Common myeloid progenitor, CD34-positive (primary cell): Measurements from ENCODE around the gene DUSP7.

Experiments
- CTCF ChIA-PET: fragments of 350-600 bp; sonication (Branson Sonifier 250); formaldehyde crosslinking; loops from one replicate; lab custom pipeline; 2021; ENCODE audit warnings: antibody characterized with exemption; lab: Charles Lee
- POLR2A ChIA-PET: fragments of 350-600 bp; sonication (Branson Sonifier 250); formaldehyde crosslinking; loops from one replicate; lab custom pipeline; 2021; ENCODE audit warnings: antibody characterized with exemption; lab: Charles Lee
- DNase-seq, 3 donors: peaks; one replicate each; pipeline versions ENCODE4 v3.0.0 to v3.0.0-alpha.2; 2013
- H3K27ac ChIP-seq, 2 experiments: 1 replicate in 1 of 2; 2 replicates in 1 of 2; pipeline ENCODE4 v1.7.0; 2013; ENCODE audit warnings: inconsistent platforms in 2 of 2, low read length in 2 of 2, mild to moderate bottlenecking in 2 of 2, low read depth in 1 of 2, moderate library complexity in 1 of 2; ENCODE audit not compliant: severe bottlenecking in 2 of 2, insufficient read depth in 1 of 2, poor library complexity in 1 of 2
- H3K27me3 ChIP-seq, 5 experiments: replicated peaks in 2 of 5; 1 replicate in 3 of 5; 2 replicates in 2 of 5; pipeline versions ENCODE4 v1.6.1 to v1.7.0; 2013; ENCODE audit warnings: low read length in 4 of 5, mild to moderate bottlenecking in 2 of 5, moderate library complexity in 2 of 5, inconsistent platforms in 1 of 5; ENCODE audit not compliant: insufficient read depth in 5 of 5, control insufficient read depth in 4 of 5
- H3K36me3 ChIP-seq, 4 experiments: 1 replicate in 2 of 4; 2 replicates in 2 of 4; pipeline versions ENCODE4 v1.6.1 to v1.7.0; 2013; ENCODE audit warnings: low read length in 3 of 4, control low read depth in 1 of 4, mild to moderate bottlenecking in 1 of 4; ENCODE audit not compliant: control insufficient read depth in 4 of 4, insufficient read depth in 4 of 4
- H3K4me1 ChIP-seq, 4 experiments: 1 replicate in 3 of 4; 2 replicates in 1 of 4; pipeline versions ENCODE4 v1.6.1 to v1.7.1; 2013; ENCODE audit warnings: low read length in 3 of 4, mild to moderate bottlenecking in 3 of 4, control low read depth in 1 of 4, inconsistent platforms in 1 of 4, moderate library complexity in 1 of 4; ENCODE audit not compliant: control insufficient read depth in 4 of 4, insufficient read depth in 4 of 4; ENCODE audit errors: control extremely low read depth in 1 of 4
- H3K4me3 ChIP-seq, 7 experiments: 1 replicate in 4 of 7; 2 replicates in 3 of 7; pipeline versions ENCODE4 v1.5.1 to v1.7.0; 2013; ENCODE audit warnings: mild to moderate bottlenecking in 7 of 7, low read length in 6 of 7, moderate library complexity in 6 of 7, inconsistent platforms in 2 of 7, low read depth in 2 of 7, control low read depth in 1 of 7; ENCODE audit not compliant: insufficient read depth in 4 of 7, control insufficient read depth in 1 of 7; ENCODE audit errors: extremely low read depth in 1 of 7
- H3K9me3 ChIP-seq, 5 experiments: 1 replicate in 4 of 5; 2 replicates in 1 of 5; pipeline versions ENCODE4 v1.6.1 to v1.7.1; 2013; ENCODE audit warnings: low read length in 4 of 5, mild to moderate bottlenecking in 2 of 5, inconsistent platforms in 1 of 5, low read depth in 1 of 5, moderate library complexity in 1 of 5; ENCODE audit not compliant: control insufficient read depth in 4 of 5, insufficient read depth in 2 of 5; ENCODE audit errors: control extremely low read depth in 1 of 5
- whole genome bisulfite sequencing: methylation state at CpG from one replicate; pipeline ENCODE4 v1.1.5; 2013; ENCODE audit not compliant: insufficient coverage; 5-methylcytosine and 5-hydroxymethylcytosine counted together

DUSP7 gene

DNA sequence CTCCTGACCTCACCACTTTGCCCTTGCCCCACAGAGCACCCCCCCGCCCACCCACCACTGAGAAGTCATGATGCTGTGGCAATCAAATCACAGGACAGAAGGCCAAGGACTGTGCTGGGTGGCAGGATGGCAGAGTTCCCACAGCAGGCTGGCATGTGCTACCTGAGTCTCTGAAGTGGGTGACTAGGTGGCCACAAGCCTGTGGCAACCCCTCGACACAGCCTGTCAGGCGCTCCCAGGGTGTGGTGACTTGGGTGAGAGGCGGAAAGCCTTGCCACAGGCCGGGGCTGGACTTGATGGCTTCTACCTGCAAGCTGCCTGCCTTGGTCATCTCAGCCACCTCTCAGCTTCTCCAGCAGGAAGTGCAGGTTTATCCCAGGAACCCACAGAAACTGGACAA lies 15.6 kb upstream of the DUSP7 start:
- Histone ChIP-seq H3K27ac (no peak overlapping the region), H3K27me3 (no peaks in the 10 kb centered on the region), H3K9me3 (no peaks in the 10 kb centered on the region), H3K4me1 (peaks cover 0 to 18% (median 6%) of the 10 kb centered on the region in 4 experiments), H3K36me3 (peaks cover 0 to 29% (median 7%) of the 10 kb centered on the region in 4 experiments), H3K4me3 (no peak overlapping the region)
- WGBS: 98% methylated on average over 5 of the region's 5 CpGs
- ChIA-PET POLR2A (no interaction called here), CTCF (interaction anchor here (0.6 to 1.1 kb wide), 3 partner anchors 15 to 50 kb away, joined by 3 to 4 read pairs (median 3); no protein-coding TSS in a partner anchor)
- DNase-seq: no peak

DNA sequence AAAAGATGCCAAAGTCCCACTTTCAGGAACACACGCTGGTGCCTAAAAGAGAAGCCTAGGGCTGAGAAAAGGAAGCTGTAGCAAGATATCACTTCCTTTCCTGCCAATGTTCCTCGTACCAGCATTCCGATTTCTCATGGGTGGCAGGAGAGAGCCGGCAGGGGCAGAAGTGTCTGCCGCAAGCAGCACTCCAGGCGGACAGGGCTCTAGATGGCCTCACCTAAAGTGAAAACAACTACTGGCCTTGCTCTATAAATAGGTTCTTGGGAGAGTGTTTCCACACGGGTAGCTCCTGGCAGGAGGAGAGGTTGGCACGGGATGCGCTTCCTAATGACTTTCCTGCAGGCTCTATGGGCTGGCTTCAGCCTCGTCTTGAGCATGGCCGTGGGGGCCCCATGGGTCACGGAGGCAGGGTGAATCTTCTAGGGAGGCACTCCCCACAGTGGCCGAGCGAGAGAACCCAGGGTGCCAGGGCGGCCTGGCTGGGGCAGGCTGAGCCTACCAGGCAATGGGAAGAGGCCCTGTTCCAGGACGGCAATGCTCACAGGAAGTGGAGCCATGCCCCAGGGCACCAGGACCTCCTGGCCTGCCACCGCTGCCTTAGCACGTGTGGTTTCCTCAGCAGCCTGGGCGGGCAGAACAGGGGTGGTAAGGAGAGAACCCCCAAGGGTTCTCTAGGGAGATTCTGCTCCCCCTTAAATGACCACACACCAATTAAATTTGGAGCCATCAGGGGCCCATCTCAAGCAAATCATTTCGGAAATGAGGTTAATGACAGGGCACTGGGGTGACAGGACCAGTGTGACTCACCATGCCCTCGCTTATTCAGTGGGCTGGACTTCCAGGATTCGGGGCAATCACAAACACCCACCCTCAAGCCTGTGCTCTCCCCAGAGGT lies 14.6 kb upstream of the DUSP7 start:
- no peaks in the 10 kb centered on the region for H3K27me3 ChIP-seq
- H3K9me3 ChIP-seq: no peaks in the 10 kb centered on the region
- CTCF ChIA-PET: interaction anchor here (0.9 to 1.8 kb wide), 5 partner anchors 11 to 51 kb away, joined by 3 to 7 read pairs (median 5); partner anchors contain the start of gene DUSP7
- 55% methylated on average over 20 of the region's 22 CpGs for WGBS
- DNase-seq: peak in 2 of 3 donors; percentile 42 to 52
- peaks cover 0 to 23% (median 7%) of the 10 kb centered on the region in 4 experiments for H3K36me3 ChIP-seq
- peaks cover 0 to 18% (median 6%) of the 10 kb centered on the region in 4 experiments for H3K4me1 ChIP-seq
- no peak overlapping the region for H3K27ac ChIP-seq
- POLR2A ChIA-PET: no interaction called here
- no peak overlapping the region for H3K4me3 ChIP-seq

DNA sequence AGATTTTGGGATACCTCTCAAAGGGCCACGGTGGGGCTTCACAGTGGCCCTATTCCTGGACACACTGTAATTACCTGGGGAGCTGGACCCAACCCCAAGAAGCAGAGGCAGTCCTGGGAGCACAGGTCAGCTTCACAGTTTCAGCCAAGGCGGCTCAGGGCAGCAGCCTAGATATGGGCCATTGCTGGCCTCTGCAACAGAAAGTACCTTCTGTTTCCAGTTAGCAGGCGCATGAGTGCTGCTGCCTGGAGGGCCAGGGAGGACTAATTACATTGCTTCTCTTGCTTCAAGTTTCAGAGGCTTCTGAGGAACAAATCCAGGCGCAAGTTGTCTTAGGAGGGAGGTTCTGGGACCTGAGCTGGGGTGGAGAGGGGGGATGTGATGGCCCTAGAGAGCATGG lies 13.5 kb upstream of the DUSP7 start:
- peaks cover 0 to 15% (median 3%) of the 10 kb centered on the region in 4 experiments for H3K36me3 ChIP-seq
- H3K27ac ChIP-seq: no peak overlapping the region
- no peaks in the 10 kb centered on the region for H3K9me3 ChIP-seq
- peaks cover 0 to 26% (median 6%) of the 10 kb centered on the region in 4 experiments for H3K4me1 ChIP-seq
- ChIA-PET CTCF (interaction anchor here (1.3 to 1.8 kb wide), 4 partner anchors 12 to 52 kb away, joined by 4 to 7 read pairs (median 5); partner anchors contain the start of gene DUSP7), POLR2A (interaction anchor here (0.5 kb wide), 1 partner anchor 58 kb away, joined by 6 read pairs; no protein-coding TSS in a partner anchor)
- 100% methylated on average over 4 of the region's 4 CpGs for WGBS
- DNase-seq: no peak
- no peaks in the 10 kb centered on the region for H3K27me3 ChIP-seq
- H3K4me3 ChIP-seq: no peak overlapping the region

DNA sequence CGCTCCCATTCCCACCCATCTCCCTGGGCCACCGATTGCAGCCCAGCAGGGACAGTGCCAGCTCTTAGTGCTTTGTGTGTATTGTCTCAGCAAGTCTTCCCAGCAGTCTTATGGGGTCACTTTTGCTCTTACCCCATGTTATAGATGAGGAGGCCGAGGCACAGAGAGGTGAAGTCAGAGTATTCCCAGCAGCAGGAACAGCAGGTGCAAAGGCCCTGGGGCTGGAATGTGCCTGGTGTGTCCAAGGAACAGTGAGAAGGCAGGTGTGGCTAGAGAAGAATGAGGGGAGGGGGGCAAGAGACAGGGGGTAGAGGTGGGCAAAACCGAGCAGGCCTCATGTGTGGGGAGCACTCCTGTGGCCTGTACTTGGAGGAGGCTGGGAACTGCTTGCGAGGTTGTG lies 12.8 kb upstream of the DUSP7 start:
- WGBS: 93% methylated on average over 3 of the region's 5 CpGs

DNA sequence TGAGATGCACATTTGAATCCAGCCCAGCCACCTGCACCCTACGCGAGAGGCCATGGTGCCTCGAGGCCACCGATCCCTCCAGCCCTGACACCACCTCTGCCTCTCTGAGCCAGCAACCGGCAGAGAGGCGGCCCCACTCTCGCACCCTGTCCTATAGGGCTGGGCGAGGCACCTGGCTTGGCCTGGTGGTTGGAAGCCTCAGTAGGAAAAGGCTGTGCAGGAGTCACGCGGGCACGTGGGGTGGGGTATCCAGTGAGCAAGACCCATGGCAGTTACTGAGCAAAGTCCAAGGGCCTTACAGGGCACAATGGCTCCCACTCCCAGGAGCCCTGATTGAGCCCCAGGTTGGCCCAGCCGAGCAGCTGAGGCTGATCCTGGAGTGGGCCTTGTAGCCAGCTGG lies 12.4 kb upstream of the DUSP7 start:
- no peak for DNase-seq
- Histone ChIP-seq H3K4me1 (peaks cover 0 to 26% (median 6%) of the 10 kb centered on the region in 4 experiments), H3K27ac (no peak overlapping the region), H3K27me3 (no peaks in the 10 kb centered on the region), H3K4me3 (no peak overlapping the region), H3K36me3 (peaks cover 0 to 4% (median under 1%) of the 10 kb centered on the region in 4 experiments), H3K9me3 (no peaks in the 10 kb centered on the region)
- 98% methylated on average over 11 of the region's 12 CpGs for WGBS
- ChIA-PET POLR2A (no interaction called here), CTCF (interaction anchor here (0.6 kb wide), 1 partner anchor 16 kb away, joined by 3 read pairs; no protein-coding TSS in a partner anchor)

More for the DNA sequence above, 12.8 kb upstream of the DUSP7 start:
- Histone ChIP-seq H3K9me3 (no peaks in the 10 kb centered on the region), H3K27ac (no peak overlapping the region), H3K4me1 (peaks cover 0 to 26% (median 6%) of the 10 kb centered on the region in 4 experiments), H3K4me3 (no peak overlapping the region), H3K27me3 (no peaks in the 10 kb centered on the region), H3K36me3 (peaks cover 0 to 8% (median 3%) of the 10 kb centered on the region in 4 experiments)
- ChIA-PET CTCF (interaction anchor here (0.6 to 1.8 kb wide), 3 partner anchors 13 to 53 kb away, joined by 3 to 5 read pairs (median 4); partner anchors contain the start of gene DUSP7), POLR2A (interaction anchor here (0.5 kb wide), 1 partner anchor 58 kb away, joined by 6 read pairs; no protein-coding TSS in a partner anchor)
- no peak for DNase-seq

GRCh38 chr3:52068055-52068571 lies 11.7 kb upstream of the DUSP7 start:
- H3K9me3 ChIP-seq: no peaks in the 10 kb centered on the region
- peaks cover 0 to 26% (median 6%) of the 10 kb centered on the region in 4 experiments for H3K4me1 ChIP-seq
- H3K4me3 ChIP-seq: no peak overlapping the region
- ChIA-PET POLR2A (no interaction called here), CTCF (no interaction called here)
- no peaks in the 10 kb centered on the region for H3K27me3 ChIP-seq
- WGBS: 98% methylated on average over 9 of the region's 12 CpGs
- DNase-seq: no peak
- H3K27ac ChIP-seq: no peak overlapping the region
- H3K36me3 ChIP-seq: no peaks in the 10 kb centered on the region
